ENCODE data around the gene CLEC4M. TPM values are rescaled to one million over a fixed set of nuclear protein-coding genes. Genes with fewer than 3 reads are reported as not detected.

Gene CLEC4M
- total RNA-seq: 0.97 TPM in 1 of 2 replicates, not detected in the other

GRCh38 chr19:7762719-7763293 lies at the start of gene CLEC4M:
TSS of gene CLEC4M (plus strand) at chr19:7763243. CDS start at chr19:7763267, 24 bp downstream.

GRCh38 chr19:7732045-7732444 lies 31.0 kb upstream of the CLEC4M start, which contains the start of gene CLEC4G:
TSS of gene CLEC4G (minus strand) at chr19:7732110. CDS start at chr19:7732102, 8 bp downstream.

GRCh38 chr19:7746903-7747884 lies 15.8 kb upstream of the CLEC4M start, which contains the start of gene CD209:
TSS of gene CD209 (minus strand) at chr19:7747534. CDS start at chr19:7747511, 23 bp downstream.

Other genes with a start within 250 kb of the CLEC4M start
- gene ZNF358, start 247.1 kb upstream of the CLEC4M start, total RNA-seq: 10.0 and 12.7 TPM in 2 replicates
- gene MCOLN1, start 240.6 kb upstream of the CLEC4M start, total RNA-seq: 1.3 and 3.0 TPM in 2 replicates
- 68.2 and 79.0 TPM in 2 replicates for gene PNPLA6, start 227.5 kb upstream of the CLEC4M start, total RNA-seq
- under 0.01 TPM in 1 of 2 replicates, not detected in the other for gene CAMSAP3, start 167.4 kb upstream of the CLEC4M start, total RNA-seq
- 22.4 and 23.7 TPM in 2 replicates for gene XAB2, start 133.7 kb upstream of the CLEC4M start, total RNA-seq
- 7.3 and 41.3 TPM in 2 replicates for gene PET100, start 133.4 kb upstream of the CLEC4M start, total RNA-seq
- not detected in 2 replicates for gene PCP2, start 129.5 kb upstream of the CLEC4M start, total RNA-seq
- 18.8 and 31.5 TPM in 2 replicates for gene STXBP2, start 126.1 kb upstream of the CLEC4M start, total RNA-seq
- not detected in 2 replicates for gene RETN, start 94.2 kb upstream of the CLEC4M start, total RNA-seq
- gene MCEMP1, start 86.2 kb upstream of the CLEC4M start, total RNA-seq: not detected in 2 replicates
- 77.8 and 89.3 TPM in 2 replicates for gene TRAPPC5, start 82.4 kb upstream of the CLEC4M start, total RNA-seq
- gene FCER2, start 61.1 kb upstream of the CLEC4M start, total RNA-seq: not detected in 2 replicates
- not detected in 2 replicates for gene CLEC4G, start 31.1 kb upstream of the CLEC4M start, total RNA-seq
- gene CD209, start 15.7 kb upstream of the CLEC4M start, total RNA-seq: not detected in 2 replicates
- 8.8 and 11.0 TPM in 2 replicates for gene EVI5L, start 67.0 kb downstream of the CLEC4M start, total RNA-seq
- gene PRR36, start 111.1 kb downstream of the CLEC4M start, total RNA-seq: not detected in 2 replicates
- 1.1 and 1.3 TPM in 2 replicates for gene LRRC8E, start 125.3 kb downstream of the CLEC4M start, total RNA-seq
- 8.4 and 11.6 TPM in 2 replicates for gene MAP2K7, start 140.6 kb downstream of the CLEC4M start, total RNA-seq
- 2.3 TPM in 1 of 2 replicates, not detected in the other for gene TGFBR3L, start 151.6 kb downstream of the CLEC4M start, total RNA-seq
- 16.3 and 22.7 TPM in 2 replicates for gene SNAPC2, start 157.1 kb downstream of the CLEC4M start, total RNA-seq
- 4.1 and 12.3 TPM in 2 replicates for gene CTXN1, start 162.9 kb downstream of the CLEC4M start, total RNA-seq
- gene TIMM44, start 180.4 kb downstream of the CLEC4M start, total RNA-seq: 58.4 and 65.6 TPM in 2 replicates
- gene ELAVL1, start 242.4 kb downstream of the CLEC4M start, total RNA-seq: 25.7 and 38.0 TPM in 2 replicates

Measured in epithelial cell of umbilical artery (primary cell).